GM12872 (cell line): Measurements from ENCODE around the gene HAND2.

ENCODE experiments used
- CTCF ChIP-seq: IDR thresholded peaks from 3 replicates; pipeline ENCODE4 v1.5.1; 2011; ENCODE audit warnings: low read depth, mild to moderate bottlenecking, low read length, moderate library complexity; ENCODE audit not compliant: insufficient read depth

The HAND2 gene

GRCh38 chr4:173509036-173510001 is 20.7 kb downstream of the HAND2 start:
- TF ChIP-seq CTCF, result no peak

GRCh38 chr4:173508386-173509035 is 21.5 kb downstream of the HAND2 start:
- no peak for TF ChIP-seq CTCF

- no peak for TF ChIP-seq CTCF
Measured at GRCh38 chr4:173507471-173508385, 22.3 kb downstream of the HAND2 start.

- TF ChIP-seq CTCF, result peak; percentile 5; the same call in 1 of the 3 replicates
Measured at GRCh38 chr4:173506597-173507211, 23.3 kb downstream of the HAND2 start.

- peak; percentile 83 for TF ChIP-seq CTCF
Measured at GRCh38 chr4:173505924-173506518, 24.0 kb downstream of the HAND2 start.

GRCh38 chr4:173504181-173504503 is 25.9 kb downstream of the HAND2 start:
- no peak for TF ChIP-seq CTCF
